Measurements from ENCODE around the gene TLR1.
"Not testable (repeated sequence)": the region's sequence is repeated elsewhere in the genome, so short reads cannot be mapped to it uniquely, and the experiment has no call there.

Gene TLR1

GRCh38 chr4:38774181-38774955 is 30.2 kb downstream of the TLR1 start:
- no peak overlapping the region for H3K4me3 ChIP-seq (ENCODE audit: low read depth, low read length)
- DNase-seq (ENCODE audit: low read depth) = peak; percentile 55
- TF ChIP-seq CTCF (conservative IDR thresholded peaks at IDR 0.05; ENCODE audit: low read depth, low read length) = no peak

GRCh38 chr4:38770281-38770680 is 34.3 kb downstream of the TLR1 start:
- not testable (repeated sequence) for H3K4me3 ChIP-seq (ENCODE audit: low read depth, low read length)

GRCh38 chr4:38769857-38770256 is 34.7 kb downstream of the TLR1 start:
- no peak for TF ChIP-seq CTCF (conservative IDR thresholded peaks at IDR 0.05; ENCODE audit: low read depth, low read length)
- DNase-seq (ENCODE audit: low read depth) = no peak
- H3K4me3 ChIP-seq (ENCODE audit: low read depth, low read length) = no peak overlapping the region

More at GRCh38 chr4:38770281-38770680, 34.3 kb downstream of the TLR1 start:
- not testable (repeated sequence) for DNase-seq (ENCODE audit: low read depth)

- no peak overlapping the region for H3K4me3 ChIP-seq (ENCODE audit: low read depth, low read length)
- no peak for DNase-seq (ENCODE audit: low read depth)
- no peak for TF ChIP-seq CTCF (conservative IDR thresholded peaks at IDR 0.05; ENCODE audit: low read depth, low read length)
Observed at GRCh38 chr4:38769441-38769840, 35.1 kb downstream of the TLR1 start.

GRCh38 chr4:38768968-38769394 is 35.6 kb downstream of the TLR1 start:
- no peak for TF ChIP-seq CTCF (conservative IDR thresholded peaks at IDR 0.05; ENCODE audit: low read depth, low read length)
- no peak overlapping the region for H3K4me3 ChIP-seq (ENCODE audit: low read depth, low read length)
- peak; percentile 33 for DNase-seq (ENCODE audit: low read depth)

- H3K4me3 ChIP-seq (ENCODE audit: low read depth, low read length); DNase-seq (ENCODE audit: low read depth): not testable (repeated sequence)
Observed at GRCh38 chr4:38766940-38767339, 37.7 kb downstream of the TLR1 start.

GRCh38 chr4:38765382-38765781 is 39.2 kb downstream of the TLR1 start:
- TF ChIP-seq CTCF (conservative IDR thresholded peaks at IDR 0.05; ENCODE audit: low read depth, low read length) = no peak
- H3K4me3 ChIP-seq (ENCODE audit: low read depth, low read length) = no peak overlapping the region
- DNase-seq (ENCODE audit: low read depth) = peak; percentile 41

- no peak overlapping the region for H3K4me3 ChIP-seq (ENCODE audit: low read depth, low read length)
- TF ChIP-seq CTCF (conservative IDR thresholded peaks at IDR 0.05; ENCODE audit: low read depth, low read length) = no peak
- DNase-seq (ENCODE audit: low read depth) = no peak
Observed at GRCh38 chr4:38764277-38764676, 40.3 kb downstream of the TLR1 start.
